Stimulated activated CD8-positive, alpha-beta memory T cell treated with anti-CD3 and anti-CD28 coated beads, Interleukin-12 subunit alpha, Interleukin-12 subunit beta, amount 100 ng/mL, for 24 hours (primary cell): ENCODE measurements around the gene BGLAP.
"Not testable (repeated sequence)": the region's sequence is repeated elsewhere in the genome, so short reads cannot be mapped to it uniquely, and the experiment has no call there.

Experiments
- DNase-seq: peaks from one replicate; pipeline ENCODE4 v3.0.0-alpha.2; 2020; ENCODE audit errors: extremely low read depth

Gene BGLAP

DNA sequence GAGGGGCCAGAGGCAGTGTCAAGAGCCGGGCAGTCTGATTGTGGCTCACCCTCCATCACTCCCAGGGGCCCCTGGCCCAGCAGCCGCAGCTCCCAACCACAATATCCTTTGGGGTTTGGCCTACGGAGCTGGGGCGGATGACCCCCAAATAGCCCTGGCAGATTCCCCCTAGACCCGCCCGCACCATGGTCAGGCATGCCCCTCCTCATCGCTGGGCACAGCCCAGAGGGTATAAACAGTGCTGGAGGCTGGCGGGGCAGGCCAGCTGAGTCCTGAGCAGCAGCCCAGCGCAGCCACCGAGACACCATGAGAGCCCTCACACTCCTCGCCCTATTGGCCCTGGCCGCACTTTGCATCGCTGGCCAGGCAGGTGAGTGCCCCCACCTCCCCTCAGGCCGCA is at the start of gene BGLAP:
BGLAP (plus strand) TSS at position 259 of the 400 bp plus-strand sequence; CDS start at position 307, 48 bp downstream.
- DNase-seq = no peak

DNA sequence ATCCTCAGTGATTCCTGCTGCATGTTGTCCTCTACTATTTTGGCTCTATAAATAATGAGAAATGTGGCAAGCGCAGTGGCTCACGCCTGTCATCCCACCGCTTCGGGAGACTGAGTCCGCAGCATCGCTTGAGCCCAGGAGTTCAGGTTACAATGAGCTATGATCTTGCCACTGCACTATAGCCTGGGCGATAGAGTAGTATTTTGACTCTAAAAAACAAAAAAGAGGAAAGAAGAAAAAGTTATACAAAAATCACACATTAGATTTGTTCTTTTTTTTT is 48.8 kb upstream of the BGLAP start:
- DNase-seq = no peak

DNA sequence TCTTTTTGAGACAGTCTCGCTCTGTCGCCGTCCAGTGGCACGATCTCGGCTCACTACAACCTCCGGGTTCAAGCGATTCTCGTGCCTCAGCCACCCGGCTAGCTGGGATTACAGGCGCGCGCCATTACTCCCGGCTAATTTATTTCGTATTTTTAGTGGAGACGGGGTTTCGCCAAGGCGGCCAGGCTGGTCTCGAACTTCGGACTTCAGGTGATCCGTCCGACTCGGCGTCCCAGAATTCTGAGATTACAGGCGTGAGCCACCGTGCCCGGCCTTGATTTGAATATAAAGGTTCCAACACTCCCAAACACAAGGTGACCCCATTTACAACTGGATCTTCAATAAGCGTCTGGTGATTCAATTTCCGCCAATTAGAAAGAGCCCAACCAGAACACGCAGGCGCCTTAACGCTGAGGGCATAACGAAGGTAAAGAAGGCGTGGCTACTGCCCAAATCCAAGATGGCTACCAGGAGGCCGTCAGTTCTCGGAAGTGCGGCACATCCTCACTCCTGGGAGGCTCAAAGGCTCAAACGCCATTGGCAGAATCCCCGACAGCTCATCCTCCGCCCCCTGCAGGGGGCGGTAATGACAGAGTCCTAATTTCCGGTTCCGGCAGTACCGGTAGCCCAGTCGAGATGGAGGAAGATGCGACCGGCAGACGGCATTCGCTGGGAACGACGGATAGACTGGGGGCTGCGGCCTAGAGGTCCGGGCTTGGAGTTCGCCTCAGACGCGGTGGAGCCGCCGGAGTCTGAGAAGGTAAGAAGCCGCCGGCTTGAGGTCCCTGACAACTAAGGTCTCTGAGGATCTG is 48.3 kb upstream of the BGLAP start, which contains the start of gene SLC25A44:
SLC25A44 (plus strand) TSS at position 617 of the 812 bp plus-strand sequence. CDS start 5,744 bp downstream, outside the sequence.
- peak; percentile 90 for DNase-seq

DNA sequence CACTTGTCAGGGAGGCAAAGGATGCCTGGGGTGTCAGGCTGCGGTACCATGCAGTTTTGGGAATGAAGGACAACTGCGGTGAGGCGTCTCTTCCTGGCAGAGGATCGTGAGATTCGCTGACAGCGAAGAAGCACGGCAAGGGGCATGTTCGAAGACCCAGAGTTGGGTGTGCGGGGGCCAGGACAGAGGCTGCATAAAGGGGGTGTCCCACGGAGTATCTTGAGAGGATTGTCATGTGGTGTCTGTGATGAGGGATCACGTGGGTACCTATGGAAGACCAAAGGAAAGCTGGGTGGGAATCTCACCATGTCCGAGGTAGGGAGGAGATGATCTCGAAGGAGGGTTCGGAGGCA is 47.7 kb upstream of the BGLAP start:
- no peak for DNase-seq

DNA sequence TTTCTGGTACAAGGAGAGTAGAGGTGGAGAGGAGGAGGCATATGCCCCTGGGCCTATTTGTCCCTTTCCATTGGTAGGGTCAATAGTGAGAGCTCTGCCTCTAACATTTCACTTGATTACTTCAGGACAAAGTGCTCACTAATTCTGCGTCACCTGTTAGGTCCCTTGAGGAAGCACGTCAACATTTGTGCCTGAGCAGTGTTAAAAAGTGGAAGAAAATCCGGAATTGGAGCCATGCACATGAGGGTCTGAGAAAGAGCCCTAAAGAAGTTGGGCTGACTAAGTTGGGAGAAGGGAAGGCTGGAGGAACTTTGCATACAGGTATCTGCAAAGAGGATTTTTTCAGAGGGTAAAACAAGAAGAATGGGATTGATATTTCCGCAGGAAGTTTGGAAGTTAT is 46.1 kb upstream of the BGLAP start:
- no peak for DNase-seq

DNA sequence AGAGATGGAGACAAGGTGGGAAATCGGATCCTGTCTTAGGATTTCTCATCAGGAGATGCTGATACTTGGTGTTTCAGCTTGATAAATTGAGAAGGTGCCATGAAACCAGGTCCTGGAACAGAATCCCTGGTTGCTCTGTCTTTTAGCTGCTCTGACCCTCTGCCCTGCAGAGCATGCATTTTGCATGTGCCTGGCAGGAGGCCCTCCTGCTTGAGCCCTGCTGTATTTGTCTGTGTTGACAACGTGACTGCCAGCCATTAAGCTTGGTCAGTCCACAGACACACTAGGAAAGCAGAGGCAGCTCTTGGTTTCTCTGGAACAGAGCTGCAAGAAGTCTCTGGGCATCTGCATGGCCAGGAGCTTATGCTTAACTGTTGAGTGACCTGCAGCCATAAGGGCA is 45.5 kb upstream of the BGLAP start:
- no peak for DNase-seq

DNA sequence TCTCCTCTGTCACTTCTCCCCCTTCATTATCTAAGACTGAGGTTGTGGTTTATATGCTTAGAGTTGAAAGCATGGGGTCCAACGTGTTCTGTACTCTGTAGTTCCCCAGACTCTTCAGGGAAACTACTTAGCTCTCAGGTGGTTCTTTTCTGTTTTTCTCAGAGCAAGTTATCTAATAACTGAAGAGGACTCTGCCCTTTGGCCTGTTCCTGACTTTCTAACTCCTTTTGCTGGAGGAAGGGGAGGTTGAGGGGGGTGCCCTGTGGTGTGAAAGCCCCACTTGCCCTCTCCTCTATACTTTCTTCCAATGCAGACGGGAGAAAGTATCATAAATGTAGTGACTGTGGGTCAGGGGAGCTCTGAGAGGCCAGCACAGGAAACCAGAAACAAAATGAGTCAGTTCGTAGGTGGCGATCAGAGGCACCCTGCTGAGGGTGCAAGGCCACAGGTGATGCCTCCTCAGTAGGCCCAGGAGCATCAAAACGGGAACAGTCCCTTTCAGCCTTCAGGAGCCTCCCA is 43.1 kb upstream of the BGLAP start:
- no peak for DNase-seq

DNA sequence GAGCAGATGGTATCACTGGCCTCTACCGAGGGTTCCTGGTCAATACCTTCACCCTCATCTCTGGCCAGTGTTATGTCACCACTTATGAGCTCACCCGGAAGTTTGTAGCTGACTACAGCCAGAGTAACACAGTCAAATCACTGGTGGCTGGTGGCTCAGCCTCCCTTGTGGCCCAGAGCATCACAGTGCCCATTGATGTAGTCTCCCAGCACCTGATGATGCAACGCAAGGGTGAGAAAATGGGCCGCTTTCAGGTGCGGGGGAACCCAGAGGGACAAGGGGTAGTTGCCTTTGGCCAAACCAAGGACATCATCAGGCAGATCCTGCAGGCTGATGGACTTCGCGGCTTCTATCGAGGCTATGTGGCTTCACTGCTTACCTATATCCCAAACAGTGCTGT is 41.9 kb upstream of the BGLAP start:
- DNase-seq = no peak

DNA sequence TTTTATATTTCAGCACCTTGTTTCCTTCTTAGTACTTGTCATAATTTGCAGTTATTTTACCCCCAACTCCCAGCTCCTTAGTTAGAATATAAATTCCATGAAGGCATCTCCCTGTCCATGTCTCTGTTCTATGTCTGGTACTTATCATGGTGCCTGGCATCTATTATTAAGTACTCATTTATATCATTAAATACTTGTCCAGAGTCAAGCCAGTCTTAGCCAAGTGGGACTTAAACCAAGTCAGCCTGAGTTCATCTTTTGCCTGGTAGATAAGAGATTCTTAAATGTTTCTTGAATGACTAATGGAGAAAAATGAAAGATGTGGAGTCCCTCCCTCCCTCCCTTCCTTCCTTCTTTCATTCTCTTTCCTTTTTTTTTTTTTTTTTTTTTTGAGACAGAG is 38.7 kb upstream of the BGLAP start:
- no peak for DNase-seq

DNA sequence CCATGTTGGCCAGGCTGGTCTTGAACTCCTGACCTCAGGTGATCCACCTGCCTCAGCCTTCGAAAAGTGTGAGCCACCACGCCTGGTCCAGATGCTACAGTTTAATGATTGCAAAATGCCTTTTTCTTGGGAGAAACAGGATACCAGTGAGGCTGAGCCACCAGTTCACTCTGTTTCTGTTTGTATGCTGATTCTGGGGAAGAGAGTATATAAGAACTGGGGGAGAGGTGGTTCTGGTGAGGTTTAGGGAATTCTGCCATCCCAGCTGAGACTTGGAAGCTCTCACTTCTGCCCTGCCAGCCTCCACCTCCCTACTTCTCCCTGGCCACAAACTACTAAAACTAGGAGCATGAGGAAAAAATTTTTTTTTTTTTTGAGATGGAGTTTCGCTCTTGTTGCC is 37.3 kb upstream of the BGLAP start:
- no peak for DNase-seq

DNA sequence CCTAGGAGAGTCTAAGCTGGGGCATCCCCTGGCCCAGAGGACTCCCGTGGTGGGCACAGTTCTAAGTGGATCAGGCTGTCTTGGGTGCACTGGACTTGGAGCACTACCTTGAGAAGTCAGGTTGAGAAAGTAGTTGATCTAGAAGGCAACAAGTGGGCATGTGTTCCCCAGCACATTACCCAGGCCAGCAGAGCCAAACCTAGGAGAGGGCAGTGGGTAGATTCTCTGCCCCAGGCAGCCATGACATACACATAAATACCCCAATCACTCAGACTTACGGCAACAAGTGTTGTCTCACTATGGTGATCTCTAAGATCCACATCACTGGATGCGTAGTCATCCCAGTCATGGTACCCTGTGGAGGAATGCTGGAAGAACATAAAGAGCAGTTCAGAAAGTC is 30.7 kb upstream of the BGLAP start:
- DNase-seq = no peak

DNA sequence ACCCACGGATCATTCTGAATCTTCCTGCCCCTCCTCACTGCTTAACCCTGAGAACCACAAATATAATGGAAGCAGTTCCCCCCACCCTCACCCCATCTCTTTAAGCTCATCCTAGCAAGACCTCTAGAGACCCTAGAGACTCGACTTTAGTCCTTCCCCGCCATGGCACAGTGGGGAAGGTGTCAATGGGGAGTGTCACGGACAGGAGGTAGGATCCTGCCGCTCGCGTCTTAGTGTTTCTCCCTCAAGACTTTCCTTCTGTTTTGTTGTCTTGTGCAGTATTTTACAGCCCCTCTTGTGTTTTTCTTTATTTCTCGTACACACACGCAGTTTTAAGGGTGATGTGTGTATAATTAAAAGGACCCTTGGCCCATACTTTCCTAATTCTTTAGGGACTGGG is 29.9 kb upstream of the BGLAP start:
- no peak for DNase-seq

DNA sequence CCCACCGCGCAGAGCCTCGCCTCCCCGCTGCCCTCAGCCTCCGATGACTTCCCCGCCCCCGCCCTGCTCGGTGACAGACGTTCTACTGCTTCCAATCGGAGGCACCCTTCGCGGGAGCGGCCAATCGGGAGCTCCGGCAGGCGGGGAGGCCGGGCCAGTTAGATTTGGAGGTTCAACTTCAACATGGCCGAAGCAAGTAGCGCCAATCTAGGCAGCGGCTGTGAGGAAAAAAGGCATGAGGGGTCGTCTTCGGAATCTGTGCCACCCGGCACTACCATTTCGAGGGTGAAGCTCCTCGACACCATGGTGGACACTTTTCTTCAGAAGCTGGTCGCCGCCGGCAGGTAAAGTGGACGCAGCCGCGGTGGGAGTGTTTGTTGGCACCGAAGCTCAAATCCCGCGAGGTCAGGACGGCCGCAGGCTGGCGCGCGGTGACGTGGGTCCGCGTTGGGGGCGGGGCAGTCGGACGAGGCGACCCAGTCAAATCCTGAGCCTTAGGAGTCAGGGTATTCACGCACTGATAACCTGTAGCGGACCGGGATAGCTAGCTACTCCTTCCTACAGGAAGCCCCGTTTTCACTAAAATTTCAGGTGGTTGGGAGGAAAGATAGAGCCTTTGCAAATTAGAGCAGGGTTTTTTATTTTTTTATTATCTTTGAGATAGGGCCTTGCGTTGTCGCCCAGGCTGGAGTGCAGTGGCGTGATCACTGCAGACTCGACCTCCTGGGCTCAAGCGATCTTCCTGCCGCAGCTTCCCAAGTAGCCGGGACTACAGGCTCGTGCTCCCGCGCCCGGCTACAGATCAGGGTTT is 28.9 kb upstream of the BGLAP start, which contains the start of gene PMF1:
PMF1 (plus strand) TSS at position 175 of the 811 bp plus-strand sequence; CDS start at position 184, 9 bp downstream.
- peak; percentile 91 for DNase-seq

DNA sequence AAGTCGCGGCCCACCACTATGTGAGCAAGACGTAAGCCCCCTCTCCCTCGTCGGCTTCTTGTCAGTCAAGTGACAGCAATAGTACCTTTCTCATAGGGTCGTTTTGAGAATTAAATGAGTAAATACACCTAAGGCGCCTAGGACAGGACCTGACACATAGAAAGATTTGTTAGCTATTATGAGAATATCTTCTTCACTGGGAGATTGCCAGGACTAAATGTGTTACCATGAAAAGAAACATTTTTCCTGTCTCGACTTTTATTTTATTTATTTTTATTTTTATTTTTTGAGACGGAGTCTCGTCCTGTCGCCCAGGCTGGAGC is 28.4 kb upstream of the BGLAP start:
- DNase-seq = no peak

DNA sequence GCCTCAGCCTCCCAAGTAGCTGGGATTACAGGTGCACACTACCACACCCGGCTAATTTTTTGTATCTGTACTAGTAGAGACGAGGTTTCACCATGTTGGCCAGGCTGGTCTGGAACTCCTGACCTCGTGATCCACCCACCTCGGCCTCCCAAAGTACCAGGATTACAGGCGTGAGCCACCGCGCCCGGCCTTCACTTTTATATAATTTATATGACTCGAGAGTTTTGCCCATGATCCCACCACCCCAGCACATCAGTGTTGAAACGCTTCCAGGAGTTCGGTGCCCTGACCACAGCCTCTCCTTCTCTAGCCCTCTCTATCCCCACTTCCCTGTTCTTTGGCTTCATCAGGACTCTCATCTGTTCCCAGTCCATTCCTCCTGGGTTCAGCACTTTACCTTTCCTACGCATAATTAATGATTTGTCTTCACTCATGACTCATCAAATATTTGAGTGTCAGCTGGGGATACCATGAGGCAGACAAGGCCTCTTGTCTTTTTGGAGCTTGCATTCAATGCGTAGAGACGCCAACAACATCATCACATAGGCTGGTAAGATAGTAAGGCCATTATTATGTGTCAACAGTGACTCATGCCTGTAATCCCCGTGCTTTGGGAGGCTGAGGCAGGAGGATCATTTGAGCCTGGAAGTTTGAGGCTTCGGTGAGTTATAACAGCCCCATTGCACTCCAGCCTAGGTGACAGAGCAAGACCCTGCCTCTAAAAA is 27.8 kb upstream of the BGLAP start:
- DNase-seq = no peak

DNA sequence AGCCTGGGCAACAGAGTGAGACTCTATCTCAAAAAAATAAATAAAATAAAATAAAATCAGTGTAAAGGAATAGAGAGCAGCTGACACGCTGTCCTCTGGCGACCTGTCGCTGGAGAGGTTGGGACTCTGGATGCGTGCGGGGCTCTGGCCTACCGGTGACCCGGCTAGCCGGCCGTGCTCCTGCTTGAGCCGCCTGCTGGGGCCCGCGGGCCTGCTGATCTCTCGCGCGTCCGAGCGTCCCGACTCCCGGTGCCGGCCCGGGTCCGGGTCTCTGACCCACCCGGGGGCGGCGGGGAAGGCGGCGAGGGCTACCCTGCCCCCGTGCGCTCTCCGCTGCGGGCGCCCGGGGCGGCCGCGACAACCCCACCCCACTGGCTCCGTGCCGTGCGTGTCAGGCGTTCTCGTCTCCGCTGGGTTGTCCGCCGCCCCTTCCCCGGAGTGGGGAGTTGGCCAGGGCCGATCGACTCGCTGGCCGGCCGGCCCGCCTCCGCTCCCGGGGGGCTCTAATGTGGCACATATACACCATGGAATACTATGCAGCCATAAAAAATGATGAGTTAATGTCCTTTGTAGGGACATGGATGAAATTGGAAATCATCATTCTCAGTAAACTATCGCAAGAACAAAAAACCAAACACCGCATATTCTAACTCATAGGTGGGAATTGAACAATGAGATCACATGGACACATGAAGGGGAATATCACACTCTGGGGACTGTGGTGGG is 25.5 kb upstream of the BGLAP start:
- DNase-seq = not testable (repeated sequence)

DNA sequence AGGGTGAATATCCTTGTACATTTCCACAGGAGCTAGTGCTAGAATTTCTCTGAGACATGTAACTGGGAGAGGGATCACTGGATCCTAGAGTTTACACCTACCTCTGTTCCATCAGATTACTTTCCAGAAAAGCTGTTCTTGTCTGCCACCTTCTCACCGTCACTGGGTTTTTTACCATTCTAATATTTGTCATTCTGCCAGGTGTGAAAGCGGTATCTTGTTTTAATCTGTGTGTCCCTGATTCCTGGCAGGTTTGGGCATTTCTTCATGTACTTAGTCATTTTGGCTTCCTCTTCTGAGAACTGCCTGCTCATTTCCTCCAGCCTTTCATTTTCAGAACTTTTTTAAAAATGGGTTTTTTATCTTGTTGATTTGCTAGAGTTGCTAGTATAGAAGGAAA is 24.1 kb upstream of the BGLAP start:
- DNase-seq = no peak

DNA sequence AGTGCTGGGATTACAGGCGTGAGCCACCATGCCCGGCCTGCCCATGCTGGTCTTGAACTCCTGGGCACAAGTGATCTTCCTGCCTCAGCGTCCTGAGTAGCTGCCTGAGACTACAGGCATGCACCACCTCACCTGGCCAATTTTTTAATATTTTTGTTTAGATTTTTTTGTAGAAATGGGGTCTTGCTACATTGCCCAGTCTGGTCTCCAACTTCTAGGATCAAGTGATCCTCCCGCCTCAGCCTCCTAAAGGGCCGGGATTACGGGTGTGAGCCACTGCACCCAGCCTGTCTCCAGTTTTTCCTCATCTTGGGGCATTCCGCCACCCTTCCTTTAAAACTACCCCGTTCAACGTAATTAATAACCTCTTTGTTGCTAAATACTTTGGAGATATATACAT is 21.8 kb upstream of the BGLAP start:
- no peak for DNase-seq

DNA sequence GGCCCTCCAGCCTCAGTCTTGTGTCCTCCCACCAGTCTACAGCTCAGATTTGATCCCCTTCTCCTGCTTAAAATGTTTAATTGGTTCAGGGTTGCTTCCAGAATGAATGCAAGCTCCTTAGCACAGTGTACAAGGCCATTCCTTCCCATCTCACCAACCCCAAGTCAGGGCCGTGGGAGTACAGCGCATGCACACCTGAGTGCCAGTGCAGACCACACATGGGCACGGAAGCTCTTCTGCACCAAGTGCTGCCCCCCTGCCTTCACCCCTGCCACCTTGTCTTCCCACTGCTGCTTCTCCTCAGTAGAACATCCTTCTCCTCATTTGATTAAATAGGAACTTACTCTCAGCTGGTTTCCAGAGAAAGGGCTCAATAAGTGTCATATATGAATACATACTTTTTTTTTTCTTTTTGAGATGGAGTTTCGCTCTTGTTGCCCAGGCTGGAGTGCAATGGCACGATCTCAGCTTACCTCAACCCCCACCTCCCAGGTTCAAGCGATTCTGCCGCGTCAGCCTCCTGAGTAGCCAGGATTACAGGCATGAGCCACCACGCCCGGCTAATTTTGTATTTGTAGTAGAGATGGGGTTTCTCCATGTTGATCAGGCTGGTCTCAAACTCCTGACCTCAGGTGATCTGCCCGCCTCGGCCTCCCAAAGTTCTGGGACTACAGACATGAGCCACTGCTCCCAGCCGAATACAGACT is 19.8 kb upstream of the BGLAP start:
- DNase-seq = no peak

DNA sequence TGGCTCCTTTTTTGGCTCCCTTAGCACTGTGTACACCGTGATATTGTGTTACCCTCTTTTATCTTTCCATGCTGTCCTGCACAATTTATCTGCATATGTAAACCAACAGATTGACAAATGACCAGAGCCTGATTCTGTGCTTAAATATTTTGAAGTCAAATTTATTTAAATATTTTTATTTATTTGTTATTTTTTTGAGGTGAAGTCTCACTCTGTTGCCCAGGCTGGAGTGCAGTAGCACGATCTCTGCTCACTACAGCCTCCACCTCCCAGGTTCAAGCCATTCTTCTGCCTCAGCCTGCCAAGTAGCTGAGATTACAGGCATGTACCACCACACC is 16.3 kb upstream of the BGLAP start:
- DNase-seq = no peak

DNA sequence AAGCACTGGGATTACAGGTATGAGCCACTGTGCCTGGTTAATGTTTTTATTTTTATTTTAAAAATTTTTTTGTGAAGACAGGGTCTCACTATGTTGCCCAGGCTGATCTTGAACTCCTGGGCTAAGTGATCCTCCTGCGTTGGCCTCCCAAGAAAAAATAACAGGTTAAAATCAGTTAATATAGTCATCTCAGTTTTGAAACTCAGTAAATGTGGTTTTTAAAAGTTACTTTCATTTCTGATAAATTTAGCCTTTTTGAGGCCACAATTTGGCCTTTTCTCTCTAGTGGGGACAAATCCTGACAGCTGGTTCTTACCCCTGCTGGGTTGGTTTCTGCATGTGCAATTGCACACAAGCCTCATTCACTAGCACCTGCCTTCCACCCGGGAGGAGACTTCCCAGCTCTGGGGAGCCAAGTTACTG is 15.9 kb upstream of the BGLAP start:
- DNase-seq = no peak
